Hepatocyte (in vitro differentiated cells): ENCODE measurements around the gene ATP13A2. TPM values are rescaled to one million over a fixed set of nuclear protein-coding genes. Genes with fewer than 3 reads are reported as not detected.

Experiments used
- DNase-seq: peaks from one replicate; pipeline ENCODE4 v3.0.0-alpha.2; 2016; ENCODE audit warnings: low spot score
- H2AFZ ChIP-seq: fragments of 200-600 bp; sonication (generic); 2 replicates; pipeline ENCODE4 v1.6.0; 2016; ENCODE audit warnings: antibody characterized with exemption, mild to moderate bottlenecking
- H3K27ac ChIP-seq: fragments of 200-600 bp; sonication (generic); 2 replicates; pipeline ENCODE4 v1.5.1; 2016; ENCODE audit warnings: mild to moderate bottlenecking
- H3K27me3 ChIP-seq: fragments of 200-600 bp; sonication (generic); 2 replicates; pipeline ENCODE4 v1.6.1; 2016
- H3K36me3 ChIP-seq: fragments of 200-600 bp; sonication (generic); replicated peaks from 2 replicates; pipeline ENCODE4 v1.5.1; 2016; ENCODE audit warnings: low read depth; ENCODE audit not compliant: insufficient read depth
- H3K4me1 ChIP-seq: fragments of 200-600 bp; sonication (generic); 2 replicates; pipeline ENCODE4 v1.5.1; 2016; ENCODE audit warnings: mild to moderate bottlenecking, moderate library complexity; ENCODE audit not compliant: insufficient read depth
- H3K4me2 ChIP-seq: fragments of 200-600 bp; sonication (generic); 2 replicates; pipeline ENCODE4 v1.6.0; 2016
- H3K4me3 ChIP-seq: fragments of 200-600 bp; sonication (generic); 2 replicates; pipeline ENCODE4 v1.5.1; 2016; ENCODE audit warnings: mild to moderate bottlenecking
- H3K79me2 ChIP-seq: fragments of 200-600 bp; sonication (generic); 2 replicates; pipeline ENCODE4 v1.6.0; 2017; ENCODE audit warnings: mild to moderate bottlenecking
- H3K9me2 ChIP-seq: fragments of 200-600 bp; sonication (generic); replicated peaks from 2 replicates; pipeline ENCODE4 v1.6.0; 2017; ENCODE audit warnings: mild to moderate bottlenecking; ENCODE audit not compliant: insufficient read depth
- H3K9me3 ChIP-seq: fragments of 200-600 bp; sonication (generic); 2 replicates; pipeline ENCODE4 v1.5.1; 2016; ENCODE audit warnings: low read depth, mild to moderate bottlenecking
- H4K20me1 ChIP-seq: fragments of 200-600 bp; sonication (generic); 2 replicates; pipeline ENCODE4 v1.6.0; 2016; ENCODE audit warnings: mild to moderate bottlenecking; ENCODE audit not compliant: insufficient read depth, poor library complexity, severe bottlenecking
- EZH2 ChIP-seq: fragments of 200-600 bp; sonication (generic); IDR thresholded peaks from 2 replicates; pipeline ENCODE4 v1.6.1; 2016; ENCODE audit warnings: antibody characterized with exemption, mild to moderate bottlenecking, borderline replicate concordance
- EZH2phosphoT487 ChIP-seq: fragments of 200-600 bp; sonication (generic); IDR thresholded peaks from one replicate; pipeline ENCODE4 v1.6.1; 2018; ENCODE audit warnings: antibody characterized with exemption, mild to moderate bottlenecking, low read depth, moderate library complexity; ENCODE audit not compliant: unreplicated experiment, severe bottlenecking
- WGBS: methylation state at CpG from one replicate; pipeline ENCODE4 v1.1.6; 2016; ENCODE audit warnings: low lambda C conversion rate; ENCODE audit errors: missing lambda C conversion rate; 5-methylcytosine and 5-hydroxymethylcytosine counted together
- polyA plus RNA-seq: library from polyadenylated mRNA; unstranded; fragments of >200 nt; fragmentation: Nextera tagmentation; extraction: Ambion mirVana; gene quantifications from 2 replicates; pipeline ENCODE4 v1.2.1, GENCODE V29; 2016
- total RNA-seq: library from RNA; depleted of rRNA; stranded (reverse); fragments of >200 nt; gene quantifications from 2 replicates; pipeline ENCODE4 v1.2.3, GENCODE V29; 2014
- TF ChIP-seq, protein P1 (sequence below): fragments of 200-600 bp; sonication (generic); IDR thresholded peaks from 2 replicates; pipeline ENCODE4 v1.5.1; 2016; ENCODE audit warnings: antibody characterized with exemption, mild to moderate bottlenecking; ENCODE audit not compliant: poor library complexity

The ATP13A2 gene
- total and polyA plus RNA-seq, 2 experiments from 2014 or later = 30.0 to 52.3 TPM

DNA sequence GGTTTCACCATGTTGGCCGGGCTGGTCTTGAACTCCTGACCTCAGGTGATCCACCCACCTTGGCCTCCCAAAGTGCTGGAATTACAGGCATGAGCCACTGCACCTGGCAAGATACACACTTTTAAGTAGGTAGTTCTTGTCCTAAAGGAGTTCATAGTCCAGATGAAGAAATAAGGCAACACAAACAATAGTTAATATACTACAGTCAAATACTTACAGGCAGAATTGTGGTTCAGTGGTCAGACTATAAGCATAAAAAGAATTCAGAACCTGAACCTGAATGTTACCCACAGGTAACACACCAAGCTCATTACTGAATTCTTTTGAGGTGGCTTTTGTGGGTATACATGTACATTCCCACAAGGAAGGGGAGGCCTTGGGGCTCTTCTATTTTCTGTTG is 40.3 kb upstream of the ATP13A2 start:
- no peaks in the 10 kb centered on the region for H3K9me3 ChIP-seq
- DNase-seq = no peak
- peak overlapping the region; percentile 45 for H3K27ac ChIP-seq
- H3K27me3 ChIP-seq = no peaks in the 10 kb centered on the region
- no peaks in the 10 kb centered on the region for H3K36me3 ChIP-seq
- H4K20me1 ChIP-seq = peaks cover 4% of the 10 kb centered on the region
- no peak overlapping the region for H2AFZ ChIP-seq
- H3K4me1 ChIP-seq = peaks cover 9% of the 10 kb centered on the region
- no peaks in the 10 kb centered on the region for H3K9me2 ChIP-seq
- TF ChIP-seq, protein P1, sequence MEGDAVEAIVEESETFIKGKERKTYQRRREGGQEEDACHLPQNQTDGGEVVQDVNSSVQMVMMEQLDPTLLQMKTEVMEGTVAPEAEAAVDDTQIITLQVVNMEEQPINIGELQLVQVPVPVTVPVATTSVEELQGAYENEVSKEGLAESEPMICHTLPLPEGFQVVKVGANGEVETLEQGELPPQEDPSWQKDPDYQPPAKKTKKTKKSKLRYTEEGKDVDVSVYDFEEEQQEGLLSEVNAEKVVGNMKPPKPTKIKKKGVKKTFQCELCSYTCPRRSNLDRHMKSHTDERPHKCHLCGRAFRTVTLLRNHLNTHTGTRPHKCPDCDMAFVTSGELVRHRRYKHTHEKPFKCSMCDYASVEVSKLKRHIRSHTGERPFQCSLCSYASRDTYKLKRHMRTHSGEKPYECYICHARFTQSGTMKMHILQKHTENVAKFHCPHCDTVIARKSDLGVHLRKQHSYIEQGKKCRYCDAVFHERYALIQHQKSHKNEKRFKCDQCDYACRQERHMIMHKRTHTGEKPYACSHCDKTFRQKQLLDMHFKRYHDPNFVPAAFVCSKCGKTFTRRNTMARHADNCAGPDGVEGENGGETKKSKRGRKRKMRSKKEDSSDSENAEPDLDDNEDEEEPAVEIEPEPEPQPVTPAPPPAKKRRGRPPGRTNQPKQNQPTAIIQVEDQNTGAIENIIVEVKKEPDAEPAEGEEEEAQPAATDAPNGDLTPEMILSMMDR = no peak
- TF ChIP-seq EZH2 (no peak), EZH2phosphoT487 (no peak)
- peak overlapping the region; percentile 89 for H3K4me2 ChIP-seq
- WGBS = 86% methylated on average over 1 of the region's 1 CpG
- no peak overlapping the region for H3K4me3 ChIP-seq
- H3K79me2 ChIP-seq = peaks cover 63% of the 10 kb centered on the region

- no peak for DNase-seq
- H3K4me3 ChIP-seq = no peak overlapping the region
- H4K20me1 ChIP-seq = peaks cover 4% of the 10 kb centered on the region
- H3K4me1 ChIP-seq = peaks cover 8% of the 10 kb centered on the region
- TF ChIP-seq EZH2 = no peak
- TF ChIP-seq, protein P1 = no peak
- no peak for TF ChIP-seq EZH2phosphoT487
- H3K27me3 ChIP-seq = no peaks in the 10 kb centered on the region
- peaks cover 4% of the 10 kb centered on the region for H3K36me3 ChIP-seq
- no peak overlapping the region for H3K4me2 ChIP-seq
- H3K9me2 ChIP-seq = no peaks in the 10 kb centered on the region
- WGBS = 95% methylated on average over 5 of the region's 5 CpGs
- H3K27ac ChIP-seq = no peak overlapping the region
- H3K9me3 ChIP-seq = no peaks in the 10 kb centered on the region
- no peak overlapping the region for H2AFZ ChIP-seq
- peaks cover 83% of the 10 kb centered on the region for H3K79me2 ChIP-seq
Observed at GRCh38 chr1:17047924-17048323, 36.2 kb upstream of the ATP13A2 start.

GRCh38 chr1:17046334-17046657 is 34.6 kb upstream of the ATP13A2 start:
- 84% methylated on average over 3 of the region's 3 CpGs for WGBS
- no peak overlapping the region for H3K4me2 ChIP-seq

More at GRCh38 chr1:17046334-17046657, 34.6 kb upstream of the ATP13A2 start:
- DNase-seq = no peak
- no peak overlapping the region for H2AFZ ChIP-seq
- H3K36me3 ChIP-seq = peaks cover 4% of the 10 kb centered on the region
- no peaks in the 10 kb centered on the region for H3K4me1 ChIP-seq
- no peaks in the 10 kb centered on the region for H3K27me3 ChIP-seq
- no peak overlapping the region for H3K4me3 ChIP-seq
- peaks cover 66% of the 10 kb centered on the region for H3K79me2 ChIP-seq
- no peaks in the 10 kb centered on the region for H3K9me3 ChIP-seq
- peaks cover 4% of the 10 kb centered on the region for H4K20me1 ChIP-seq
- no peak for TF ChIP-seq EZH2
- TF ChIP-seq, protein P1 = no peak
- TF ChIP-seq EZH2phosphoT487 = no peak
- H3K27ac ChIP-seq = no peak overlapping the region
- no peaks in the 10 kb centered on the region for H3K9me2 ChIP-seq
